ENCODE data around the gene CAMKK1. TPM values are rescaled to one million over a fixed set of nuclear protein-coding genes. Genes with fewer than 3 reads are reported as not detected.

The CAMKK1 gene
- total and polyA plus RNA-seq, 11 donors = 2.0 to 6.8 (median 4.2) TPM

- no peaks in the 10 kb centered on the region for H3K36me3 ChIP-seq
- intact Hi-C loops (cut with DNase I) = no loop called here
- DNase-seq (no peak), ATAC-seq (no peak)
- peak overlapping the region; percentile 38 to 92 (median 84) for H3K27ac ChIP-seq
- peaks cover 4 to 57% (median 46%) of the 10 kb centered on the region in 12 donors for H3K4me1 ChIP-seq
- TF ChIP-seq POLR2A (IDR thresholded peaks at IDR 0.05) = no peak
- TF ChIP-seq, protein P1, sequence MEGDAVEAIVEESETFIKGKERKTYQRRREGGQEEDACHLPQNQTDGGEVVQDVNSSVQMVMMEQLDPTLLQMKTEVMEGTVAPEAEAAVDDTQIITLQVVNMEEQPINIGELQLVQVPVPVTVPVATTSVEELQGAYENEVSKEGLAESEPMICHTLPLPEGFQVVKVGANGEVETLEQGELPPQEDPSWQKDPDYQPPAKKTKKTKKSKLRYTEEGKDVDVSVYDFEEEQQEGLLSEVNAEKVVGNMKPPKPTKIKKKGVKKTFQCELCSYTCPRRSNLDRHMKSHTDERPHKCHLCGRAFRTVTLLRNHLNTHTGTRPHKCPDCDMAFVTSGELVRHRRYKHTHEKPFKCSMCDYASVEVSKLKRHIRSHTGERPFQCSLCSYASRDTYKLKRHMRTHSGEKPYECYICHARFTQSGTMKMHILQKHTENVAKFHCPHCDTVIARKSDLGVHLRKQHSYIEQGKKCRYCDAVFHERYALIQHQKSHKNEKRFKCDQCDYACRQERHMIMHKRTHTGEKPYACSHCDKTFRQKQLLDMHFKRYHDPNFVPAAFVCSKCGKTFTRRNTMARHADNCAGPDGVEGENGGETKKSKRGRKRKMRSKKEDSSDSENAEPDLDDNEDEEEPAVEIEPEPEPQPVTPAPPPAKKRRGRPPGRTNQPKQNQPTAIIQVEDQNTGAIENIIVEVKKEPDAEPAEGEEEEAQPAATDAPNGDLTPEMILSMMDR (IDR thresholded peaks at IDR 0.05) = no peak
- no peak overlapping the region for H3K4me3 ChIP-seq
- H3K27me3 ChIP-seq = no peaks in the 10 kb centered on the region
- WGBS, 4 donors = 94 to 98% (median 96%) methylated on average over 3 of the region's 3 CpGs
- no peaks in the 10 kb centered on the region for H3K9me3 ChIP-seq
Measured at GRCh38 chr17:3895354-3895753, 2.5 kb upstream of the CAMKK1 start.

DNA sequence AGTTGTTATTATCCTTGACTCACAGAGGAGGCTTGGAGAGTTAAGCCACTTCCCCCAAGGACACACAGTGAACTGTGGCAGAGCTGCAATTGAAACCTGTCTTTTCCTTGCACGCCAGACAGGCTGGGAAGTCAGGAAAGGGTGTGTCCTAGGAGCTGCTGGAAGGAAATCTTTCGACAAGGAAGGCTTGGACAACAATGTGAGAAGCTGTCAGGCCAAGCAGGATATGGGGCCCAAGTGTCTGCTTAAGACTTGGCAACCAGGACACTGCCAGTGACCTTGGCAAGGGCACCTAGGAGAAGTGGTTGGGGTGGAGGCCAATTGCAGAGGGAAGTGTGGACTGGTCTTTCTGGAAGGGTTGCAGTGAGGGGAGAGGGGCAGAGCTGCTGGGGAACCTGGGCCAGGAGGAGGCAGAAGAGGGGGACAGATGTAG is 2.1 kb upstream of the CAMKK1 start:
- DNase-seq (peak in 4 of 5 donors; percentile 55 to 66 (median 62)), ATAC-seq (peak; percentile 0 to 53 (median 5))
- WGBS, 4 donors = 9 to 28% (median 16%) methylated on average over 2 of the region's 2 CpGs
- H3K36me3 ChIP-seq = no peaks in the 10 kb centered on the region
- H3K9me3 ChIP-seq = no peaks in the 10 kb centered on the region
- peaks cover 4 to 62% (median 48%) of the 10 kb centered on the region in 12 donors for H3K4me1 ChIP-seq
- no peak for TF ChIP-seq POLR2A (IDR thresholded peaks at IDR 0.05)
- TF ChIP-seq, protein P1 (IDR thresholded peaks at IDR 0.05) = no peak
- intact Hi-C loops (cut with DNase I) = no loop called here
- no peaks in the 10 kb centered on the region for H3K27me3 ChIP-seq
- no peak overlapping the region for H3K4me3 ChIP-seq
- H3K27ac ChIP-seq = peak overlapping the region; percentile 38 to 92 (median 84)

- H3K36me3 ChIP-seq = no peaks in the 10 kb centered on the region
- ATAC-seq = no peak
- 70 to 78% (median 74%) methylated on average over 5 of the region's 5 CpGs for WGBS, 4 donors
- intact Hi-C loops (cut with DNase I) = no loop called here
- H3K27me3 ChIP-seq = no peaks in the 10 kb centered on the region
- peak overlapping the region in 1 of 12 donors; percentile 0 for H3K4me3 ChIP-seq
- peaks cover 4 to 68% (median 53%) of the 10 kb centered on the region in 12 donors for H3K4me1 ChIP-seq
- no peak for DNase-seq
- no peaks in the 10 kb centered on the region for H3K9me3 ChIP-seq
- peak overlapping the region; percentile 14 to 92 (median 84) for H3K27ac ChIP-seq
- TF ChIP-seq, protein P1 (IDR thresholded peaks at IDR 0.05) = no peak
- no peak for TF ChIP-seq POLR2A (IDR thresholded peaks at IDR 0.05)
Measured at GRCh38 chr17:3894188-3894587, 1.3 kb upstream of the CAMKK1 start.

DNA sequence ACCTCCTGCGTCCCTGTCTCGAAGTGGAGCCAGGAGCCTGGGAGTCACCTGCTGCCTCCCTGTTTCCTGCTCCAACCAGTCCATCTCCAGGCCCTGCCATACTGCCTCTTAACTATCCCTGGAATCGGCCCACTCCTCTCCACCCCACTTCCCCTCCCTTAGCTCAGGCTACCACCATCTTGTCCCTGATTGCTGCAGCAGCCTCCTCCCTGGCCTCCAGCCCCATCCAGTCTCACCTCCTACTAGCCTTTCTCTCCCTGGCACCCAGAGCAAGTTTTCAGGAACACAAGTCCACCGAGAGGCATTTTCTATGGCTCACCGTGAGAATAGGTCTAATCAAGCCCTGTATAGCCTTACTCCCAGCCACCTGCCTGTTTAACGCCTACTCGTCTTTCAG is 865 bp upstream of the CAMKK1 start:
- peak overlapping the region; percentile 64 to 92 (median 84) for H3K27ac ChIP-seq
- WGBS, 4 donors = 66 to 72% (median 70%) methylated on average over 7 of the region's 7 CpGs
- ATAC-seq (no peak), DNase-seq (no peak)
- intact Hi-C loops (cut with DNase I) = loop anchor here in 1 of 10 donors (2.0 kb wide), 1 partner anchor 47 kb away; the partner anchor contains the start of gene NCBP3
- H3K36me3 ChIP-seq = no peaks in the 10 kb centered on the region
- H3K4me1 ChIP-seq = peaks cover 4 to 72% (median 58%) of the 10 kb centered on the region in 12 donors
- H3K27me3 ChIP-seq = no peaks in the 10 kb centered on the region
- peak overlapping the region in 11 of 12 donors; percentile 36 to 89 (median 77) for H3K4me3 ChIP-seq
- TF ChIP-seq POLR2A (IDR thresholded peaks at IDR 0.05) = no peak
- TF ChIP-seq, protein P1 (IDR thresholded peaks at IDR 0.05) = no peak
- no peaks in the 10 kb centered on the region for H3K9me3 ChIP-seq
